Measurements from ENCODE around the gene CXCL17.
"Not testable (repeated sequence)": the region's sequence is repeated elsewhere in the genome, so short reads cannot be mapped to it uniquely, and the experiment has no call there.

Gene CXCL17

GRCh38 chr19:42465827-42466280 lies 23.1 kb upstream of the CXCL17 start:
- no peak for DNase-seq

- DNase-seq, result no peak
These were observed 19.1 kb upstream of the CXCL17 start for GRCh38 chr19:42461700-42462324.

GRCh38 chr19:42461231-42461630 lies 18.5 kb upstream of the CXCL17 start:
- DNase-seq, result not testable (repeated sequence)

GRCh38 chr19:42459926-42460325 lies 17.2 kb upstream of the CXCL17 start:
- no peak for DNase-seq

GRCh38 chr19:42455621-42456081 lies 12.9 kb upstream of the CXCL17 start:
- DNase-seq, result no peak

GRCh38 chr19:42455086-42455485 lies 12.3 kb upstream of the CXCL17 start:
- no peak for DNase-seq

GRCh38 chr19:42452590-42452989 lies 9.8 kb upstream of the CXCL17 start:
- no peak for DNase-seq

GRCh38 chr19:42450314-42450934 lies 7.7 kb upstream of the CXCL17 start:
- DNase-seq, result peak; percentile 27

GRCh38 chr19:42448306-42448705 lies 5.6 kb upstream of the CXCL17 start:
- not testable (repeated sequence) for DNase-seq

GRCh38 chr19:42445948-42446347 lies 3.2 kb upstream of the CXCL17 start:
- no peak for DNase-seq

- no peak for DNase-seq
These were observed 1.2 kb upstream of the CXCL17 start for GRCh38 chr19:42443944-42444398.

- no peak for DNase-seq
These were observed 1.7 kb downstream of the CXCL17 start for GRCh38 chr19:42441049-42441445.

- DNase-seq, result no peak
These were observed 2.2 kb downstream of the CXCL17 start for GRCh38 chr19:42440357-42441048.

GRCh38 chr19:42436006-42436405 lies 6.7 kb downstream of the CXCL17 start:
- DNase-seq, result no peak

GRCh38 chr19:42435316-42435715 lies 7.4 kb downstream of the CXCL17 start:
- DNase-seq, result no peak

- DNase-seq, result no peak
These were observed 9.1 kb downstream of the CXCL17 start for GRCh38 chr19:42433503-42434260.

- DNase-seq, result no peak
These were observed 11.3 kb downstream of the CXCL17 start for GRCh38 chr19:42431486-42431885.

- no peak for DNase-seq
These were observed 14.1 kb downstream of the CXCL17 start for GRCh38 chr19:42428676-42429075.

- no peak for DNase-seq
These were observed 15.4 kb downstream of the CXCL17 start, which contains the start of gene LIPE for GRCh38 chr19:42427313-42427712. TSS of gene LIPE (minus strand) at chr19:42427388. CDS start at chr19:42427149, 239 bp downstream.

- DNase-seq, result no peak
These were observed 16.1 kb downstream of the CXCL17 start for GRCh38 chr19:42426643-42427042.

- no peak for DNase-seq
These were observed 18.0 kb downstream of the CXCL17 start for GRCh38 chr19:42424712-42425131.

GRCh38 chr19:42424345-42424707 lies 18.4 kb downstream of the CXCL17 start:
- no peak for DNase-seq

Data from 8988T (cell line).